GM12878 (cell line): ENCODE results near the gene EPHA1. TPM values are rescaled to one million over a fixed set of nuclear protein-coding genes. Genes with fewer than 3 reads are reported as not detected.

Source experiments
- BCL11A ChIP-seq: IDR thresholded peaks from 2 replicates; pipeline ENCODE4 v1.6.1; 2011; ENCODE audit warnings: low read depth, low read length
- CHD2 ChIP-seq: IDR thresholded peaks from 2 replicates; pipeline ENCODE4 v1.6.1; 2011; ENCODE audit warnings: low read depth, low read length, improper control_type of control experiment, borderline replicate concordance
- FOXM1 ChIP-seq: IDR thresholded peaks from 2 replicates; pipeline ENCODE4 v1.6.1; 2012; ENCODE audit warnings: low read depth, mild to moderate bottlenecking, inconsistent platforms, low read length, moderate library complexity
- HSF1 ChIP-seq: fragments of 150-350 bp; IDR thresholded peaks from 2 replicates; pipeline ENCODE4 v1.6.1; 2014; ENCODE audit warnings: mild to moderate bottlenecking, low read depth, low read length
- MLLT1 ChIP-seq: fragments of 450-650 bp; IDR thresholded peaks from 2 replicates; pipeline ENCODE4 v1.6.1; 2016; ENCODE audit warnings: mild to moderate bottlenecking
- MYC ChIP-seq: IDR thresholded peaks from 2 replicates; pipeline ENCODE4 v1.6.1; 2011; ENCODE audit warnings: mild to moderate bottlenecking, low read length, moderate library complexity, inconsistent platforms; ENCODE audit not compliant: insufficient read depth, insufficient replicate concordance, insufficient read length, severe bottlenecking
- NFIC ChIP-seq: IDR thresholded peaks from 2 replicates; pipeline ENCODE4 v1.6.1; 2012; ENCODE audit warnings: low read depth, mild to moderate bottlenecking, inconsistent platforms, low read length, moderate library complexity
- PAX8 ChIP-seq: fragments of 450-650 bp; IDR thresholded peaks from 2 replicates; pipeline ENCODE4 v1.6.1; 2017; ENCODE audit warnings: mild to moderate bottlenecking, moderate library complexity
- RCOR1 ChIP-seq: conservative IDR thresholded peaks from 2 replicates; pipeline ENCODE4 v1.6.1; 2012; ENCODE audit warnings: low read depth, low read length, improper control_type of control experiment
- RFX5 ChIP-seq: IDR thresholded peaks from 2 replicates; pipeline ENCODE4 v1.6.1; 2011; ENCODE audit warnings: low read depth, low read length, improper control_type of control experiment
- SMAD1 ChIP-seq: fragments of 450-650 bp; IDR thresholded peaks from 2 replicates; pipeline ENCODE4 v1.6.1; 2018; ENCODE audit warnings: mild to moderate bottlenecking, low read depth; ENCODE audit not compliant: partially characterized antibody
- SP1 ChIP-seq: IDR thresholded peaks from one replicate; pipeline ENCODE4 v1.6.1; 2011; ENCODE audit warnings: low read depth, low read length
- SPI1 ChIP-seq: IDR thresholded peaks from 2 replicates; pipeline ENCODE4 v1.6.1; 2011; ENCODE audit warnings: low read depth, mild to moderate bottlenecking, low read length, moderate library complexity, borderline replicate concordance; ENCODE audit not compliant: insufficient read depth
- STAT1 ChIP-seq: fragments of 450-650 bp; conservative IDR thresholded peaks from 2 replicates; pipeline ENCODE4 v1.6.1; 2014; ENCODE audit warnings: antibody characterized with exemption, mild to moderate bottlenecking
- ZBTB33 ChIP-seq: fragments of 450-650 bp; IDR thresholded peaks from 2 replicates; pipeline ENCODE4 v1.6.1; 2017; ENCODE audit warnings: mild to moderate bottlenecking
- polyA plus RNA-seq, 11 experiments: library from polyadenylated mRNA; depleted of rRNA in 4 of 11; unstranded in 6 of 11; stranded (reverse) in 5 of 11; fragments of >200 nt; fragmentation: Nextera tagmentation in 4 of 11; fragmentation: Illumina TruSeq in 1 of 11; extraction: Ambion mirVana in 4 of 11; extraction: Trizol in 1 of 11; gene quantifications; 1 replicate in 1 of 11; 2 replicates in 10 of 11; pipeline versions ENCODE4 v1.2.1 to v1.2.3, GENCODE V29; 2011 to 2016; ENCODE audit warnings: inconsistent platforms in 2 of 11, missing spikeins in 2 of 11, low read depth in 1 of 11
- total RNA-seq, 4 experiments: library from RNA; depleted of rRNA in 3 of 4; stranded (reverse); fragments of >200 nt in 3 of 4; fragmentation: Illumina TruSeq in 1 of 4; extraction: Trizol in 1 of 4; gene quantifications; 2 replicates each; pipeline versions ENCODE4 v1.2.1 to v1.2.3, GENCODE V29; 2013 to 2021

EPHA1 gene
- total and polyA plus RNA-seq, 10 of the 15 experiments (the other 5 are each of a cell fraction or from before 2014, with no cell fraction given), result 0.11 to 0.35 (median 0.24) TPM; not detected in 6

- TF ChIP-seq ZBTB33 (peak; percentile 37; the same call in 1 of the 2 replicates), PAX8 (no peak), STAT1 (no peak), MYC (no peak), RCOR1 (no peak), SPI1 (peak; percentile 77; the same call in 1 of the 2 replicates), NFIC (no peak), SP1 (no peak), BCL11A (no peak), FOXM1 (no peak), SMAD1 (peak; percentile 44), HSF1 (no peak), RFX5 (no peak), MLLT1 (peak; percentile 85), CHD2 (no peak)
- TF ChIP-seq, all 136 proteins: peak for 17
Measured at GRCh38 chr7:143385891-143386781, 22.5 kb downstream of the EPHA1 start (continued).
